Right hindlimb (tissue), 1 donor: ENCODE results near the gene FSHR.

Experiments used
- DNase-seq: peaks from one replicate; pipeline ENCODE4 v3.0.0-alpha.2; 2018

FSHR gene

DNA sequence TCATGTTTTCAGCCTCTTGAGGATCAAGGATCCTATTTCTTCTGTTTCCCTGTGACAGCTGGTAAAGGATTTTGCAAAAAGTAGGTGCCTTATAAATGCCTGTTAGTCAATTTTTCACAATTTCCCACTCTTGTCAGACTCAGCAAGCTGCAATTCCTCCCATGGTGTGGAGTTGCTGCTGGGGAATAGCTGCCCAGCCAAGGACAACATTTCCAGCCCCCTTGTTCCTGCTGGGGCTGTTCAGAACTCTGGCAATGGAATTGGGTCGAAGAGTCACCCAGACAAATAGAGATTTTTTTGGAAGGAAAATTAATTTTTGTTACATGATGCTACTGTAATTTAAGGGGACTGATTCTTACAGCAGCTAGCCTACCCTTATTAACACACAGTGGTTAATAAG lies 43.7 kb downstream of the FSHR start:
- no peak for DNase-seq

DNA sequence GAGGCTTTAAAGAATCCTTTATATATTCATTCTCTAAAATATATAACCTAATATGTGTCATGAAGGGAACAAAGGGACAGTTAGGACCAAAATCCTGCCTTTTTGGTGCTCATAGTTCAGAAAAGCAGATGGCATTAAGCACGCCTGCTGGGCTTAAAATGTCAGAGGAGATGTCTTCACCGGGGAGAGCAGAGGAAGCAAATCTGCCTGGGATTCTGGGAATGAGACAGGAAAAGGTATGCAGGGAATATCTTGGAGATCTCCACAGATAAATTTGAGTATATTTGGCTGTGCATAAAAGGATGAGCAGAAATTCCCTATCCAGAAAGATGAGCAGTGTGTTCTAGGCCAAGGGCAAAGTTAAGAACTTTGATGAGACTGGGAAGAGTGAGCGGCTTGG lies 45.5 kb downstream of the FSHR start:
- no peak for DNase-seq

DNA sequence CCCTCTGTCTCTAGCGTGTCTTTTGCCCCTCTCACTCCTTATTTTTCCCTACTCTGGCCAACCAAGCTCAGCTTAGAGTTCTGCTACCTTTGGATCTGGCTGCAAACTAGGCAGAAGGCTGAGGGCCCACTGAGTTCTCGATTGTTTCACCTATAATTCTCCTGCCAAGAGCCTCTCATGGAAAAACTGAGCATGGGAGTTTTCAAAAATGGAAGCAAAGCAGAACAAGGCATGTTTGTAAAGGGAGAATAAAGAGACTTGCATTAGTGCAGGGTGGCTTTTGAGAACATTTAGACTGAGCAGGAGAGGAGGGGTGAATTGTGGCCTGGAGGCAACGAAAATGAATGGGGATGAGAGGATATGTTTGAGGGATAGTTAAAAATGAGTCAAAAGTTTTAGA lies 45.9 kb downstream of the FSHR start:
- no peak for DNase-seq

DNA sequence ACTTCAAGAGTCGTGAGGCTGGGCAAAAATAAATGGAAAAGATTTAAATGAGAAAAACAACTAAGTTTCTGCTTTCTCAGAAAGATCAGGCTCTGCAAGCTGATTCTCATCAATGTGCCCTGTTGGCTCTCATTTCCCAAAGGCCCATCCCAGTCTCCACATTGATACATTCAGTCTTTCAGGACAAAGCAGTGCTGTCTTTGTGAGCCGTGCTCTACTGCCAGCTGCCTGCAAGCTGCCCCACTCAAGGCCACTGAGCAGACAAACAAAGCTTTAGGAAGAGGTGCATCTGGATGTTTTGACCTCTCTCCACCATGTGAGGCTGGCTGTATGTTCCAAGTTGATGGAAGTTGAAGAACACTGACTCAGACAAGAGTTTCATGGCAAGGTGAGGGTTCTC lies 48.8 kb downstream of the FSHR start:
- DNase-seq, result no peak

DNA sequence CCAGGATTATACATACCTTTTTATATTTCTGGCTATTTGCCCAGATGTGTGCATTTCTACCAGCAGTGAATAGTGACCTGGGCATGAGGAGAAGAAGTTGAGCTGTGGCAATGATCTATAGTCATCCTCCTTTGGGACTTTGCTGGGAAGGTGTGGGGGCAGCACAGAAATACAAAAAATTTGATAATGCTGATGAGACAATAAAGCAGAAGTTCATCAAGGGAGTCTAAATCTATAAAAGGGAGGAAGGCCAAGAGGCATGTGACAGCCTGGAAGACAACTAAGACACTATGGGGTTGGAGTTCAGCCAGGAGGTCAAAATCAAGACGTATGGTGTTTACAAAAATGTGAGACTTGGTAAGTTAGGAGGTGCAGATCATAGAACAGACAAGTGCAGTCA lies 52.2 kb downstream of the FSHR start:
- no peak for DNase-seq

DNA sequence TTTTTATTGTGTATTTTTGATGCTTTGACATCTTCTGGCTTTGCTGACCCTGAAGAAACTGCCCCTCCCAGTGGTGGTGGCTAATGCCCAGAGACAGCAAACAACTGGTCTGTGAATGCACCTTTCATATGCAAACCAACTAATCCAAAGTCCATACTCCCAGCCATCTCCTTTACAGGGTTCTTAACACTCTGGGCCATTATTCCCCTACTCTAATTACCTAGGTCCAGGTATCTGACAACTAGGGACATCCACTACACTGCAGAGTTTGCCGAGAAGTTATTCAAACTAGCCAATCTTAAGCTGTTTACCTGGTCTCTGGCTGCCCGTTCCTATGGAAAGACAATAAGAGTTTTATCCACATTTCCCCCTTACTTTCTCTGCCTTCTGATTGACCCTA lies 73.6 kb downstream of the FSHR start:
- DNase-seq, result no peak

DNA sequence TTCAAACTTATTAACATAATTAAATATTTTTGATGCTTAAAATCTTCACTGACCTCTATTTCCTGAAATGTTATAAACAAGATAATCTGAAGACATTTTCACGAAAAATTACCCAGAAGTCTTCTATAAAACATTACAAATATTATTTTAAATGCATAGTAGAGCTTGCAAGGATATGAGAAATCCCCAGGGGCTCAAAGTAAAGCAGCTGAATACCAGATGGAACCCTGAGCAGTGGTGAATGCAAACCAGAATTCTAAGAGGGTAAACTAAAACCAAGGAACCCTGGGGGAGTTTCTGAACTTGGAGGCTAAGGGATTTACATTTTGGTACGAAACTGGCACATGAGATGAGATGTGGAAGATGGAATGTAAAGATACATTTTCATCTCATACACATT lies 83.6 kb downstream of the FSHR start:
- no peak for DNase-seq

DNA sequence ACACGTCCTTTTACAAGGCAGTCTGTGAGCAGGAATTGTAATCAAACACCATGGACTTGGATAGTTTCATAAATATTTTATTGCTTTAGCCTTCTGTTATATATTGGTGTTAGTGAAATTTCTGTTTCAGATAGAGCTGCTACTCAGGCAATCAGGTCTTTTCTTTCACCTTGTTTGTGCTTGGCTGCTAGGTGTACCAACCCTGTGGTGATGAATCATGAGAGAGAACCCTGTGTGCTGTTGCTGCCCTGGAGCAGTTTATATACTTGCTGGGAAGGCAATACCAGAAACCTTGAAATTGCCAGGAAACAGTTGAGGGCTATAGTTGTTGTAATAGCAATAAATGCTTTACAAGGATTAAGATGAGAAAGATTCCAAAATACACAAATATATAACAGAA lies 84.5 kb downstream of the FSHR start:
- no peak for DNase-seq

DNA sequence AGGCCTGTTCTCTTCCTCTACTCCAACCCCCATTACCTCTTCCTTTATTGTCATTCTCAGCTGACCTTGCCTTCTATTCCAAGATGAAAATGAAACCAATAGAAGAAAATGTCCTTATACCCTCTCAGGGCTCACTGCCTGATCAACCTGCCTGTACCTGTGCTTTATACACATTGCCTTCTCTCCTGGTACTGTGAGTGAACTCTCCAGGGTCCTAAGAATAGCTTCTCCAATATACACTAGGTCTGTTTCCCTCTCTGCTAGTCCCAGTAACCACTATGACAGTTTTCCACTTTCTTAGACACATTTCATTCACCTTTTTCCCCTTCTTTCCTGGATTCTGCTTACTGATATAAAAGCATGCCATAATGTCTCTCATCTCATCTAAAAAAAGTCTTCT lies 85.7 kb downstream of the FSHR start:
- no peak for DNase-seq

DNA sequence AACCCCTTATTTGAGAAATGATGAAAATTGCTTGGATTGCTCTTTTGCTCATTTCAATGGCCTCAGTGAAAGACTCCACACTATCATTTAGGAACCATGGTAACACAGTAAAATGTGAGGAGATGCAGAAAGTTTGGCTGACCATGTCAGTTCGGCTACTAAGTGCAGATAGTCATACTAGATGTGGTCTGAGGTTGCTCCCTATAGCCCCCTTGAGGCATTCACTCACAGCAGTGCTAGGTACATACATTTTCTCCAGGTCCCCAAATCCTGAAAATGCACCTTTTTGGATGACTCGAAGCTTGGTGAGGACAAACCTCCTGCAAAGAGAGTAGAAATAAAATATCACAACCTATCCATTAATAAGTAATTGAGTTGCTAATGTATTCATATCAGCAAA lies 86.3 kb downstream of the FSHR start:
- DNase-seq, result no peak

DNA sequence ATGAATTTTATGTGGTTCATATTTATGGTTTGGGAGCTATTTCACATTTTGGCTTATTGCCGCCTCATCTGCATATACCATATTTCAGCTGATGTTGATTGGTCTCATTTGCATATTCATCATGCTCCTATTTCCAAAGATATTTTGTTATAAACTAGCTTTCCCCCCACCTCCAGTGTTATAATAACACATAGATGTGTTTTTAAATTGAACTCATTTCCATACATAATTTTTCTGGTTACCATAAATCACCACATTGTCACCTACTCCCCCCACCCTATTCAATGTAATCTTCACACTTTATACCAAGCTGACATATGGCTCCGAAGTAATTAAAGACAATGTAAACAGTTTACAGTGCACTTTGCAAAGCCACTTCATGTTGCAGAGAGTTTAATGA lies 101.2 kb downstream of the FSHR start:
- no peak for DNase-seq

DNA sequence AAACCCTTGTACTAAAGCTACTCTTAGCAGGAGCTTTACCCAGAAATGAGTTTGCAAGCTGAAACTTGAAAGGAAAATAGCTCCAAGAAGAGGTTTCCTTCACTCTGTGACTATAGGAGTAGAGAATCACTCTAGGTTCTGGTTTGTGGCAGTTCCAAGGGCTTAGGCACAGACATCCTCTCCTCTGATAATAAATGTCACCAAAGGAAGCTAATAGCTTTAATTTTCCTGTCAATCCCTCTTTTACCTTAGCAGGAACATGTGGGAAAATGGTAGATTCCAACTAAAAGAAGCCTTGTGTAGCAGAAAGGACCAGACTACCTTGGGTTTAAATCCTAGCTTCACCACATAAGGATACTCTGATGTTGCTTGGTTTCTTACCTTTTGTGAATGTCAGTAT lies 104.0 kb downstream of the FSHR start:
- no peak for DNase-seq

DNA sequence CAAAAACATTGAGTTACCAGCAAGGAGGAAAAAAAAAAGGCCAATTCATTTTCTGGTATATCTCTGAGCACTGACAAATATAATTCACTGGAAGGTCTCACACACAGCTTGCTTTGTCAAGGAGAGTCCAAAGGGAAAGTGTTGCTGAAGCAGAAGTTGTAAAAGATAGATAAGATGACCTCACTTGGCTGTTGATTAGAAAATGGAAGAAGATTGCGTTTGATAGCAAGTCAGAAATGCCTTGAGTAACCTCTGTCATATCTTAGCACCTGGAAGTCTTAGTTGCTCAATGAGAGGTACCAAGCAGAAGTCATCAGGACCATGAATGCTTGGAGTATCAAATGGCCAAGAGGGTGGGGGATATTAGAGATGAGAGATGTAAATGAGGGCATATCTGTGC lies 105.2 kb downstream of the FSHR start:
- DNase-seq, result no peak

DNA sequence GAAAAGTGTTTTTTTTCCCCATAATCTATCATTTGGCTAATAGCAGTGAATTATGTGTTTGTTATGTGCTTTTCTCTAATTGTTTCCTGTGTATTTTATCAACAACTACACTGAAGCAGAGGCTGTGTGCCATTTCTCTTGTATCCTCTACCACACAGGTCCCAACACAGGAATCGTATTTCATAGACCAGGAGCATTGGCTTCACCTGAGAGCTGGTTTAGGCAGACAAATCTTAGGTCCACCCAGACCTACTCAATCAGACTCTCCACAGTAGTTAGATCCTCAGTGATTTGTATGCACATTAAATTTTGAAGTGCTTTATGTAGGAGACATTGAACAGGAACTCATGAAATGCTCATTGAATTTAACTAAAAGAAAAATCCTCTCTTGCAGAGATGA lies 109.2 kb downstream of the FSHR start:
- no peak for DNase-seq

DNA sequence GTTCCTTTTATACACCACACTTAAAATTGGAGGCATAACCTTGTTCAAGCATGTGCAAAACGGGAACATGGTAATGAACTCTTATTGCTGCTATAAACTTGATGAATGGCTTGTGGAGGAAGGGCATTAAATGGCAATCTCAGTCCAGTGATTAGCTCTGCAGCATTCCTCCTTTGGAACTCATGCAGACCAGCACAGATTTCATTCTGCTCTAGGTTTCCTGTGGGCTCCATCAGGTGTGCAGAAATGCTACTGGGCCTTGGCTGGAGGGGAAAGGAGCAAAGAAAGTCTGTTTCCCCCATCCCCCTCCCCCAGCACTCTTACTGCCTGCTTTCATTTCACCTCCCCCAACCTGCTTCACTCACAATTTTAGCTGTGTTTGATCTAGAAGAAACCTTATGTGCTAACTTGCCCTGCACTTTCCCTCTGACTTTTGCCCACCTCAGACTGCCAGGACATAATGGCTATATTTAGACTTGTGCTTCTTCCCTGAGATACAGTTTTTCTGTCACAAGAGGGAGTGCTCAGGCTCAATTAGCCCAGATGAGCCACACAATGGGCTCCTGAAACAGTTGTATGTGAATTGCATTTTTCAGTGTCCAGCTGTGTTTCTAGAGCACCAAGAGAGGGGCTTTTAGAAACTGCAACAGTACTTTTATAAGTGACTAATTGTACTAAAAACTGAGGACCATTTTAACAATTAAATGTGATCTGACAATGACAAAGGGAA lies 109.8 kb downstream of the FSHR start:
- DNase-seq, result no peak

DNA sequence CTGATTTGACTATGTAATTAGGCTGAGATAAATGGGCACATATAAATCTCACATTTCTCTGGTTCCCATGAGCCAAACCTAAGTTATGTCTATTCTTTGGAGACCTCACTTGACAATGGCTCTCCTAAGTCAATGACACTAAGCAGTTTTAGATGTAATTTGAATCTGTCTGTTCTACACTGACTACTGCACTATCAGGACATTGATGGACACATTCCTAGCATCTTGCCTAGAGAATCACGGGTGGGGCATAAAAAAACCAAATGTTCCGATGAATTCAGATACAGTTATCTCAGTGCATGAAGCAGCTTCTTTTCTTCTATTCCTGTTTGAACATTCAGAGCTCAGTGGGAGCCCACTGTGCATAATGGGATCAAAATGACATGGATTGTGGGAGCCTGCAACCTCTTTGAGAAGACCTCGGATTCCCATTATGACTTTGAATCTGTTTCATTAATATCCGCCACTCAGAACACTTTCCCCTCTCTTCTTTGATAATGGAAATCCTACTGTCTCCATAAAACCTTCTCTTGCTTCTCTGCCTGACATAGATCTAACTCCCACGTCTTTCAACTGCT lies 110.8 kb downstream of the FSHR start:
- no peak for DNase-seq

DNA sequence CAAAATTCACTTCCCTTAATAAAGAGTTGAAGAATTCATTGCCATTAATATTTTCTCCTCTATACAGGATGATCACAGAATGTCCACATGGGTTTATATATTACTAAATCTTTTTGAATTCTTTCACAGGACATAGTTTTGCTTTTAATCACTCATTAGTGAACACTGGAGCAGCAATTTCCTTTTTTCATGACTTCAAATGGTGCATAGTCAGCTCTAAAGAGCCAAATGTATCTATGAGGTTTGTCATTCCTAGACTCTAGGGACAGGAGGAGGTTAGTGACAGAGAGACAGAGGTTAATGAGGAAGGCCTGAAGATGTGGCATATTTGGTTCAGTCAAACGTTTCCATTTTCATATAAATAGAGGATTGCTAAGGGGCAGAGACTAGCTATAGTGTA lies 111.8 kb downstream of the FSHR start:
- no peak for DNase-seq

DNA sequence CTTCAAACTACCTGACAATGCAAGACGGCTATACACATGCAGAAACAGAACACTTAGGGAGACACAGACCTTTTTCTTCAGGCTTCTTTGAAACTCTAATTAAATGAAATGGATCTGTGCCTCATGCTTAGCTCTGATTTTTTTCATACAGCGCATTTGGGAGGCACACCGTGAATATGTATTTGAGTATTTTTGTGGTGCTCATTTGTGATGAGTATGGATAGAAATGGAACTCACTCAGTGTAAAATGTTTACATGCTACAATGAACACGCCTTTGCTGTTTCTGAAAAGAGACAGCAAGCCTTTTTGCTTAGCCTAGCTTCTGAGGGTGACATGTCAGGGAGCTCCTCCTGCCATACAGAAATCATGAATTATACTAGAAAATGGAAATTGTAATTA lies 113.3 kb downstream of the FSHR start:
- DNase-seq, result no peak

DNA sequence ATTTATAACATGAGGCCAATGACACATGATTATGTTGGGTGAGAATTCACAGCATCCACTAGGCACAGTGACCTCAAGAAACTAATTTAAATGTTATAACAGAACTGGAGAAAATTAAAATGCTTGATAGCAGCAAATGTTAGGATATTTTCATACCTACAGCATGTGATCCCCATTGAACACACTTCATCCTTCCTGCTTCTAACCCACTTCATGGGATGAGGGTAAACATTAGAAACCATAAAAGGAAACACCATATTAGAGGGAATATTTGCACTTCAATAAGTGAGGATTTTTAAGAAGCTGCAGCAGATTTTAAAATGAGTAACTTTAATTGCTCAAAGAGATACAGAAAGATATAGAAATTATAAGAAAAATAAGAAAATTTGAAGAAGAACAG lies 117.1 kb downstream of the FSHR start:
- no peak for DNase-seq

DNA sequence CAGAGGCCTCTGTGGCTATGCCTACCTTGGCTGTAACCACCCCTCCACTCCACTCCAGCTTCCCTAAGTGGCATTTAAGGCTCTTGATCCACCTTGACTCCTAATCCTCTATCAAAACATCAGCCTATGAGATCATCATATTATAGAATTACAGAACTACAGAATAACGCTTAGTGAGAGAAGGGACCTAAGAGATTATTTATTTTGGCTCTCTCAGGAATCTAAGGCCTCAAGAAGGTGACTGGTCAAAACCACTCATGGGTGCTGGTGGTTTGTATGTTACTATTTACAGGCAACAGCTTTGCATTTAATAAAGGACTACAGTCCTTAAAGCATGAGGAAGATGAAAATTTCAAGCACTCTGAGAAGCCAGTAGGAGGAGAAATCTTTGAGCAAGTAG lies 118.8 kb downstream of the FSHR start:
- DNase-seq, result no peak

DNA sequence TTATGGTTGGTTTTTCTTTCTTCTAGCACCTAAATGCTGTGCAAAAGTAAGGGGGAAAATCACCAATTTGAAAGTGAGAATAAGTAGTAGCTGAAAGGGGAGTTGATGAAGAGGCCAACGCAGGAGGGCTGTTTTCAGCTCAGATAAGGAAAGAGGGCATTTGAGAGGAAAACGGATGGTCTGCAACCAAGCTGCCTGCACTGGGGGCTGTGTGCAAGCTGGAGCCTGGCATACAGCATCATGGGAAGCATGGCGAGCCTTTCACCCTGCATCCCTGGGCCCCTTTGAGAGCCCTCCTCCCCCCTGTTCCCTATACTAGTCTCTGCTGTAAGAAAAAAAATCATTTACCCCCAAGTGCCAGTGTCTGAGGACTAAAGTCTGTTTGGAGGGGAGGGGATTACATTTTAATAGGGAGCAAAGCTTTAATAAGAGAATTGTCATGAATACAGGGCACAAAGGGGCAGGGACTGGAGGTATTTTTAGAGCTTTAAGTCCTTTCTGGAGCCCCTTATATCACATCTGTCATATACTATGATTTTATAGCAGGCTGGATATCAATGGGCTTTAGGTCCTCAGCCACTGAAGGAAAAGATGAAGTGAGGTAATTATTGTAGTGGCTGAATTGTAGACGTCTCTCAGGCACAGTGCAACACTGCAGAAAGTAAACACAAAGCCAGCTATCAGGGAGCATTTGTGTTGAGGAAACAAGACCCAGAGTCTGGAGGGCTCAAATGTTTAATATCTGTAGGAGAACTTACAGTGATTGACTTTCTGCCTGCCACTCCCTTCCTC lies 120.7 kb downstream of the FSHR start:
- no peak for DNase-seq

DNA sequence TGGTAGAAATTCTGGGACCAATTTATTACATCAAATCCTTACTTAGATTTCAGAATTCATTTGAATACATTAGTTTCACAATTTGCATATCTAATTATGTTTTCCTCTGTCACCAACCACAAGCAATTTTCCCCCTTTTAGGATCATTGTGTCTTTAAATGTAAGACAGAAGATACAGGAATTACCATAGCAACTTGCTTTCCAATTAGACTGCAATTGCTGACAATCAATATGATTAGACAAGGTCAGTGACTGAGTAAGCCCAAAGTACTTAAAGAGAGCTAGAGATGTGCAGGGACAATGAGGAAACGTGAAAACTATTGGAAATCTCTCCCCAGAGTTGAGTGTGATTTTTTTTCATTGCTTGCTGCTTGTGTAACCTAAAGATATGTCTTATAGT lies 121.4 kb downstream of the FSHR start:
- DNase-seq, result no peak

DNA sequence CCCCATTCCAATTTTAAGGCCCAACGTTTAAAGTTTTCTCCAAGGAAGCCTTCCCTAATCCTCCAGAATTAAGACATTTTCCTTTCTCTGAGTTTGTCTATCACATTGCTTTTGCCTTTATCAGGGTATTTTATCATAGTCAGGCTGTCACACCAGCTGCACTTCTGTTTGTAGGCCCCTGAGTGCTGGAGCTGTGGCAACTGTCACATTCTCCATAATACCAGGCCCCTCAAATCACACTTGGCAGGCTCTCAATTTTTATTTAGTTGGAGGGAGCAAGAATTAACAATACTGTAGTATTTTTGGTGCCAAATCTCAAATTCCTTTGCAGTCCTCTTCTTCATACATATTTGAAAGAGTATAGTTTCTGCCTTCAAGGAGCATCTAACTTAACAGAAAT lies 122.2 kb downstream of the FSHR start:
- DNase-seq, result no peak

DNA sequence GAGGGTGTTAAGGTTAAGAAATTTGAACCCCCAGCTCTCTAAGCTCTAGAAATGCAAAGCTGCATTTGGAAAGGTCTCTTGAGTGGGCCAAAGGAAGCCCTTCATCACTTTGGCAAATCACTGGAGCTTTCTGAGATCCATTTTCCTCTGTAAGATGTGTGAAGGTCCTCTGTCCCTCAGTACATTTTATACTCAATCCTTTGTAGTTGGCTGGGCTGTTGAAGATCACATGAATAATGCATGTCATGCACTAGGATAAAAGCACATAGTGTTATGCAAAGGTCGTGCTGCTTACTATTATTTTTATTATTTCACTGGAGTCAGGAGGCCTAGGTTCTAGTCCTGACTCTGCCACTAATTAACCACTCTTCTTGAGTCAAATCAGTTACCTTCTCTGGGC lies 124.9 kb downstream of the FSHR start:
- DNase-seq, result no peak

DNA sequence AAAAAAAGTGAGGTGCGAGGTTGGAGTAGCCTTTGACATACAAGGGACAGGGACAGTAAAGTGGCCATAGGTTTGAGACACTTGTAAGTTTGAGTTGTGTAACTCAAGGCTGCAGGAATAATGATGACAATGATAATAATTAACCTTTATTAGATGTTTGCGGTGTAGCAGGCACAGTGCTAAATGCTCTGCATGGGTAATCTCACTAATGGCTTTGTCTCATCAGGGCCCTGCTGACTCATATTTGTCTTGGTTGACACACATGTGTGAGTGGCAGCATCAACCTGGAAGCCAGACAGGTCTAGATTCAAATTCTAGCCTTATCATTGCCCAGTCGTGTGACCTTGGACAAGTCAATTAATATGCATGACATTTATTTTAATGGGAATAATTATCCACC lies 126.2 kb downstream of the FSHR start:
- DNase-seq, result no peak
